Hypothalamus (tissue), 51 donors: Measurements from ENCODE around the gene IST1.

Experiments used
- DNase-seq, 51 donors: peaks; one replicate each; lab custom pipeline; 2025; lab: John Stamatoyannopoulos, UW

The IST1 gene

GRCh38 chr16:71916397-71916920 is 21.1 kb downstream of the IST1 start:
- DNase-seq, result no peak

- DNase-seq, result no peak
These were observed 22.6 kb downstream of the IST1 start for GRCh38 chr16:71917900-71918299.

- peak in 1 of 51 donors; percentile 20 for DNase-seq
These were observed 23.7 kb downstream of the IST1 start for GRCh38 chr16:71919035-71919434.

- DNase-seq, result no peak
These were observed 25.3 kb downstream of the IST1 start for GRCh38 chr16:71920658-71921057.

GRCh38 chr16:71923941-71924690 is 28.8 kb downstream of the IST1 start:
- no peak for DNase-seq

- no peak for DNase-seq
These were observed 29.4 kb downstream of the IST1 start for GRCh38 chr16:71924710-71925109.

- peak in 11 of 51 donors; percentile 8 to 42 (median 20) for DNase-seq
These were observed 32.1 kb downstream of the IST1 start for GRCh38 chr16:71927383-71927782.

- DNase-seq, result no peak
These were observed 32.5 kb downstream of the IST1 start for GRCh38 chr16:71927787-71928186.

- peak in 6 of 51 donors; percentile 2 to 33 (median 6) for DNase-seq
These were observed 33.7 kb downstream of the IST1 start for GRCh38 chr16:71929048-71929447.

- no peak for DNase-seq
These were observed 34.8 kb downstream of the IST1 start for GRCh38 chr16:71930013-71930563.

GRCh38 chr16:71931001-71931400 is 35.7 kb downstream of the IST1 start:
- DNase-seq, result no peak

GRCh38 chr16:71931599-71931998 is 36.3 kb downstream of the IST1 start:
- DNase-seq, result no peak

- no peak for DNase-seq
These were observed 37.7 kb downstream of the IST1 start for GRCh38 chr16:71933017-71933416.

- DNase-seq, result peak in 5 of 51 donors; percentile 8 to 51 (median 37)
These were observed 38.8 kb downstream of the IST1 start for GRCh38 chr16:71933913-71934695.

GRCh38 chr16:71937868-71938510 is 42.7 kb downstream of the IST1 start:
- DNase-seq, result no peak

- no peak for DNase-seq
These were observed 48.6 kb downstream of the IST1 start for GRCh38 chr16:71943887-71944286.

GRCh38 chr16:71945616-71946015 is 50.3 kb downstream of the IST1 start:
- DNase-seq, result no peak

- DNase-seq, result no peak
These were observed 57.5 kb downstream of the IST1 start for GRCh38 chr16:71952825-71953224.

GRCh38 chr16:71954180-71954579 is 58.8 kb downstream of the IST1 start:
- DNase-seq, result no peak

- DNase-seq, result no peak
These were observed 59.4 kb downstream of the IST1 start for GRCh38 chr16:71954699-71955195.

GRCh38 chr16:71956486-71956885 is 61.2 kb downstream of the IST1 start:
- no peak for DNase-seq
